ENCODE results near the gene EIF3B.
"Not testable (repeated sequence)": the region's sequence is repeated elsewhere in the genome, so short reads cannot be mapped to it uniquely, and the experiment has no call there.

The EIF3B gene

DNA sequence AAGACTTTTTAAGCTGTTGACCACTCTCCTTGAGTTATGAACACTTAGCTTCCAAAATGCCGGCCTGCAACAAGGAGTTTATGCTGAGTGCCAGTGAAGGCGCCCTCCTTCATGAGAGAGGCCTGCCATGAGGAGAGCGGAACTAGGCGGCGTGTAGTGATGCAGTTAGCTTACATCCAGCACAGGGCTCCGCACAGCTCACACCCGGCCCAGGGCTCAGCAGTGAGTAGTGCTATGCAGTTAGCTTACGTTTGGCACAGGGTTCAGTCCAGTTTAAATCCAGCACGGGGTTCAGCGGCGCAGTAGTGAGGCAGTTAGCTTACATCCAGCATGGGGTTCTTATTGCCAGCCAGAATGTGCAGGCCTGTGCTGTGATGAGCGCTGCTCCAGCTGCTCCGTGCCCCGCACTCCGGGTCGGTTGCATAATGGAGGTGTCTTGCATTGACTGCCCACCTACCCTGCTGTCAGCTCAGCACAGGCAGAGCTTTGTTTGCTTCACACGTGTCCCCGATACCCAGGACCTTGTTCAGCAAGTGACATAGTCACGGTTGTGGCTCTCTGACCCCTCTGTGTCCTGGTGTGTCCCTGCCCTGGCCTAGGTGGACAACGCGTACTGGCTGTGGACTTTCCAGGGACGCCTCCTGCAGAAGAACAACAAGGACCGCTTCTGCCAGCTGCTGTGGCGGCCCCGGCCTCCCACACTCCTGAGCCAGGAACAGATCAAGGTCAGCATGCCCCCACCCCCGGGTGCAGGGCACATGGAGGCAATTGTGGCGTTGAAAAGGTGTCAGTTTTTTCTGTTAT is 21.9 kb downstream of the EIF3B start:
- no peak for DNase-seq (ENCODE audit: low read depth)

- not testable (repeated sequence) for DNase-seq (ENCODE audit: low read depth)
Measured at GRCh38 chr7:2377492-2377891, 22.9 kb downstream of the EIF3B start.

DNA sequence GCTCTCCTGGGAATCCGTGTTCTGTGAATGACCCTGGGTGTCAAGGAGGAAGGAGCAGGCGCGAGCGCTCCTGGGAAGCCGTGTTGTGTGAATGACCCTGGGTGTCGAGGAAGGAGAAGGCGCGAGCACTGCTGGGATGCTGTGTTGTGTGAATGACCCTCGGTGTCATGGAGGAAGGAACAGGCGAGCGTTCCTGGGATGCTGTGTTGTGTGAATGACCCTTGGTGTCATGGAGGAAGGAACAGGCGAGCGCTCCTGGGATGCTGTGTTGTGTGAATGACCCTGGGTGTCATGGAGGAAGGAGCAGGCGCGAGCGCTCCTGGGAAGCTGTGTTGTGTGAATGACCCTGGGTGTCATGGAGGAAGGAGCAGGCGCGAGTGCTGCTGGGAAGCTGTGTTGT is 23.5 kb downstream of the EIF3B start:
- DNase-seq (ENCODE audit: low read depth): not testable (repeated sequence)

- DNase-seq (ENCODE audit: low read depth): no peak
Measured at GRCh38 chr7:2379161-2379560, 24.5 kb downstream of the EIF3B start.

DNA sequence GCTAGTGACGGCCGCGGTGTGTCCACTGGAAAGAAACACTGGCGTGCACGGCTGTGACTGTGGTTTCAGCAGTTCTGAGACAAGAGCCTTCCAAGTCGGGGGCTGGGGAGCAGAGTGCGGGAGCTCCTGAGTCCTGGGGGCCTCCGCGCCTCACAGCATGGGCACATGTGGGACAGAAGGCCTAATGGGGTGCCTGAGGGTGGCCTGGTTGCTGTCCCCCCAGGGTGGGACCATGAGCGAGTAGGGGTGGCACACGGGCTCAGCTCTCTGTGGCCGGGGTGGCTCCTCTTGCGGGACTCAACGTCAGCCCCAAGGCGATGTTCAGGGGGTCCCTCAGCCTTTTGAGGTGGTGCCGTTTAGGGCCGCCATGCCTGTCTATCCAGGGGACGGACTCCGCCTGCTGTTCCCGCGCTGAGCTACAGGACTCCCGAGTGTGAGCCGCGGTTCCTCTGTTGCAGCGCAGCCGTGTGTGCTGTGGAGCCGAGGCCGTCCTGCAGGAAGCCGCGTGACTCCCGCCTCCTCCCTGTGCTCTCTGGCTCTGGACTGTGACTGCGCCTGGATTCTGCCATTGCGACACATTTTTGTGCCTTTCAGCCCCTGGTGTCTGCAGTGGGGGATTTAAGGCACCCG is 25.3 kb downstream of the EIF3B start:
- DNase-seq (ENCODE audit: low read depth): no peak

DNA sequence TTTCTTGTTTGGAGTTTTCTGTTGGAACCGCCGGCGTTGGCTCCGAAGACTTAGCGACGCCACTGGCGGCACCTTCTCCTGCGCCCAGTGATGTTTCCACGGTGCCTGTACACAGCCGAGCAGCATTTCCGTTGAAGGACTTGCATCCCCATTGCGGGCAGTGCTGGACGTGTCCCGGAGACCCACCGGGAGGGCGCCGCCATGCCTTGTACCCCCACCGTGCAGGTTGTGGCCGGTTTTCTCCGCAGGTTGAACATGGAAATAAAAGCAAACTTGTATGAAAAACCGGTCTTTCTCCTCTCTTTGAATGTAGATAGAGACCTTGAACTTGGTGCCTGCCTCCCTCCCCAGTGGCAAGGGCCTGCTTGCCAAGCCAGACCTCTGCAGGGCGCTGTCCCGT is 25.8 kb downstream of the EIF3B start:
- DNase-seq (ENCODE audit: low read depth): no peak

- no peak for DNase-seq (ENCODE audit: low read depth)
Measured at GRCh38 chr7:2381227-2381626, 26.6 kb downstream of the EIF3B start.

- DNase-seq (ENCODE audit: low read depth): no peak
Measured at GRCh38 chr7:2381881-2382509, 27.4 kb downstream of the EIF3B start.

DNA sequence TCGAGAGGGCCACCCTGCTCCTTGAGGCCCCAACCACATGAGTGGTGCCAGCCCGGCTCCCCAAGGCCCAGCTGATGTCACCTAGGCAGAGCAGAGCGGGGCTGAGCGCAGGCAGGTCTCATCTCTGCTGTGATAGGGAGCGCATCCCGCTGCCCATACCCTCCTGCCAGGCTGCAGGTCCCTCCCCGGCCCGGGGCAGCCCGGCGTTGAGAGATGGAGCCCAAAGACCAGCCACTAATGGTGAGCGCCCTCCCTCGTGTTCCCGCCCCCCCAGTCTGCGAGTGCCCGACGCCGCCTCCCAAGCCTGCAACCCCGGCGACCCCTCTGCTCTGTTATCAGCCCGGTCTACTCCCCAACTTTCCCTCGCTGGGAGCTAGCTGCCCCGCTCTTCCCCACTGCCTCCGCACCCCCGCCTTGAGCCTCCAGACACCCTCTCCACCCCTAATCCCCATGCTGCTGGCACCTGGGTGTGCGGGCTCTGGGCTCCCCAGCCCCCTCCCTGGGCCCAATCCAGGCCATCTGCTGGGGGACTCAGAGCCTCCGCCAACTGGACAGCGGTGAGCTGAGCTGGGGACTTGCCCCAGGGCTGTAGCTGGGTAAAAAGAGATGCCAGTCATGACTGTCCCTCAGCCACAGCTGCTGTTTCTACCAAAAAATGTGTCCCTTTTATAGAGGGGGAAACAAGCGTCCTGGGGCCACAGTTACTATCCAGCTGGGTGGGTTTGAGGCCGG is 29.1 kb downstream of the EIF3B start:
- DNase-seq (ENCODE audit: low read depth): no peak

GRCh38 chr7:2384354-2385243 is 30.0 kb downstream of the EIF3B start:
- DNase-seq (ENCODE audit: low read depth): no peak

DNA sequence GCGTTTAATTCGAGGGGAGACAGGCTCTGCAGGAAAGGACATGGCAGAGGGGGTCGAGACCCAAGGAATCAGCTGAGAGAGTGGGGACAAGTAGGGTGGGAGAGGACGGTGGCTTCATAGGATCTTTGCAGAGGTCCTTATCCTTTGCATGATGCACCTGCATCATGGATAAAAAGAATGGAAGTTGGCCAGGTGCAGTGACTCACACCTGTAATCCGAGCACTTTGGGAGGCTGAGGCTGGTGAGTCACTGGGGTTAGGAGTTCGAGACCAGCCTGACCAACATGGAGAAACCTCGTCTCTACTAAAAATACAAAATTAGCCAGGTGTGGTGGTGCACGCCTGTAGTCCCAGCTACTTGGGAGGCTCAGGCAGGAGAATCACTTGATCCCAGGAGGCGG is 31.5 kb downstream of the EIF3B start:
- not testable (repeated sequence) for DNase-seq (ENCODE audit: low read depth)

- no peak for DNase-seq (ENCODE audit: low read depth)
Measured at GRCh38 chr7:2386964-2387669, 32.5 kb downstream of the EIF3B start.

DNA sequence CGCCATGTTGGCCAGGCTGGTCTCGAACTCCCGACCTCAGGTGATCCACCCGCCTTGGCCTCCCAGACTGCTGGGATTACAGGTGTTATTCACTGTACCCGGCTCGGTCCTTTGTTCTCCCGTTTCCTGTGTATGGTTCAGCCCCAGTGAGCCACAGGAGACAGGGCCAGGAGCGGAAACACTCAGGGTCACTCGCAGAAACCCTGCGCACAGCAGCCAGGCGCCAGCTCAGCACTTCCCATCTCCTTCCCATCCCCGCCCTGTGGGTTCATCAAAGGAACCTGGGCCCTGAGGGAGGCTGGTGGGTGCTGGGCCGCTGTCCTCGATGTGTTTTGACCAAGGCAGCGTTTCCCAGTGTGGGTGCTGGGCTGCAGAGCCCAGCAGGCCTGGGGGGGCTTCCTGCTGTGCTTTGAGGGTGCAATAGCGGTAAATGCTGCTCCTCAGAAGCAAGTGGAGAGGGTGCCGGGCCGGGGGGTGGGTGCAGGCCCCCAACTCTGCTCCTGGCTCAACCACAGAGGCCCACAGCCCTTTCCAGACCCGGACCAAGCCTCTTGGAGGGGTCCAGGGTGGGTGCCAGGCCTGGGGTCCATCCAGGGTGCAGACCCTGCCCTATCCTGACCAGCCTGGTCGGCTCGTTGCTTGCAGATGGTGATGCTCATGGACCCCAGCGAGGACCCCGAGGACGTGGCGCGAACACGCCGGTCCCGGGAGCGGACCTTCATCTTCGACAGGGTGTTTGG is 33.4 kb downstream of the EIF3B start:
- no peak for DNase-seq (ENCODE audit: low read depth)

DNA sequence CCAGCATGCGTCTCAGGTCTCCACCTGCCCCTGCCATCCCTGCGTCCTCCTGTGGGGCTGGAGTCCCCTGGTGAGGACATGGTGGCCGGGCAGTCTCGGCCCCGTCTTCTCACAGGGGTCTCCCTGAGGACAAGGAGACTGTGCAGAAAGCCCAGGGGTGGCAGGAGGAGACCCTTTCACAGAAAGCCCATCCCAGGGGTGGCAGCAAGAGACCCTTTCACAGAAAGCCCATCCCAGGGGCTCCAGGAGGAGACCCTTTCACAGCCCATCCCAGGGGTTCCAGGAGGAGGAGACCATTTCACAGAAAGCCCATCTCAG is 34.0 kb downstream of the EIF3B start:
- no peak for DNase-seq (ENCODE audit: low read depth)

DNA sequence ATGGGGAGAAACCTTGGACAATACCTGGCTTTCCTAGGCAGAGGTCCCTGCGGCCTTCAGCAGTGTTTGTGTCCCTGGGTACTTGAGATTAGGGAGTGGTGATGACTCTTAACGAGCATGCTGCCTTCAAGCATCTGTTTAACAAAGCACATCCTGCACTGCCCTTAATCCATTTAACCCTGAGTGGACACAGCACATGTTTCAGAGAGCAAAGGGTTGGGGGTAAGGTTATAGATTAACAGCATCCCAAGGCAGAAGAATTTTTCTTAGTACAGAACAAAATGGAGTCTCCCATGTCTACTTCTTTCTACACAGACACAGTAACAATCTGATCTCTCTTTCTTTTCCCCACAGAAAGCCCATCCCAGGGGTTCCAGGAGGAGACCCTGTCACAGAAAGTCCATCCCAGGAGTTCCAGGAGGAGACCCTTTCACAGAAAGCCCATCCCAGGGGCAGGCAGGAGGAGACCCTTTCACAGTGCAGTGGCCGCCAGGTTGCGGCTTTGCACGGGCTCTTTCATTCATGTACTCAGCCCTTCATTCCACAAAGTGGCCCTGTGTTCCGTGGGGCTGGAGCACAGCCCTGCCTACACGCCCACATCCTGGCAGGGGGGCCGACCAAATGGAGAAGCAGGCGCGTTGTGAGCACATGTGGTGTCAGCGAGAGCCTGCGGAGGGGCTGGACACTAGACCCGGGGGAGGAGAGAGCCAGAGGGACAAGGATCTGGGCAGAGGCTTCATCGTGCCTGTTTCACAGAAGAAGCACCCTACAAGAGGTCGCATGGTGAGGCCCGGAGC is 35.6 kb downstream of the EIF3B start:
- not testable (repeated sequence) for DNase-seq (ENCODE audit: low read depth)

- no peak for DNase-seq (ENCODE audit: low read depth)
Measured at GRCh38 chr7:2393706-2394105, 39.1 kb downstream of the EIF3B start.

- no peak for DNase-seq (ENCODE audit: low read depth)
Measured at GRCh38 chr7:2394566-2395082, 40.0 kb downstream of the EIF3B start.

DNA sequence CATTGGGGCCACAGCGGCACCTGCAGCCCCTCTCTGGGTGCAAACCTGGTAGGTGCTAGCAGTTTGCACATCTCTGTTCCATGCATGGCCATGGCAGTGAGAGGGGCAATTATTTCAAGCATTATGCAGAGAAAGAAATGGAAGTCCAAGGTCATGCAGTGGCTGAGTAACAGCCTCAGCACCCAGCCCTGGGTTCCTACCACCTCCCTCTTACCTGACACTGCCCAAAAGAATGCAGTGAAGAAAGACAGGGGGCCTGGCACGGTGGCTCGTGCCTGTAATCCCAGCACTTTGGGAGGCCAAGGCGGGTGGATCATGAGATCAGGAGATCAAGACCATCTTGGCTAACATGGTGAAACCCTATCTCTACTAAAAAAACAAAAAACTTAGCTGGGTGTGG is 43.9 kb downstream of the EIF3B start:
- no peak for DNase-seq (ENCODE audit: low read depth)

DNA sequence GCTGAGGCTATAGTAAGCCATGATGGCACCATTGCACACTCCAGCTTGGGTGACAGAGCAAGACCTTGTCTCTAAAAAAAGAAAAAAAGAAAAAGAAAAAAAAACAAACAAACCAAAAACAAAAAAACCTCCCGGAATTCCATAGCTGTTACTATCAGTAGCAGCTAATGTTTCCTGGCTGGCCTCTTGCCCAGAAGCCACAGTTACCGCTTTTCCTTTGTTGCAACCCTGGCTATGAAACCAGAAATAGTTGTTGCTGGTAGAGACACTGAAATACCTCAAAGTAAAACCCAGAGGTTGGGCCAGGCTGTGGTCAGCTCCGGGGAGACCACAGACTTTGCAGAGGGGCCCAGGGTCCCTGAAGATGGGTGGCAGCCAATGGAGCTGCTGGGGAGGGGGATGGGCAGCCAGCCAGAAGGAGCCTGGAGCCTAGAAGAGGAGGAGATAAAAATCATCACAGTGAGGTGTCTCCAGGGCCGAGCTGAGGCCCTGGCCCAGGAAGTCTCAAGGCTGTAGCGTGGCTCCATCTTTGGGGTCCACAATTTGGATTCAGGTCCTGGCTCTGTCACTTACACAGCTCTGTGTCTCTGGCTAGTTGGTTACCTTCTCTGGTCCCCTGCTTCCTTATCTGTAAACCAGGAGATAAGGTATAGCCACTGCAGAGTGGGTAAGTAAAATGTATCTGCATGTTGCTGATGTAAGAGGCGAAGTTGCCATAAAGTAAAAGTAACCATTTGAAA is 45.4 kb downstream of the EIF3B start:
- no peak for DNase-seq (ENCODE audit: low read depth)
